Activated naive CD4-positive, alpha-beta T cell treated with anti-CD3 and anti-CD28 coated beads, Interleukin-2, amount 50 U/mL, for 24 hours (primary cell): ENCODE results near the gene MORC1.
"Not testable (repeated sequence)": the region's sequence is repeated elsewhere in the genome, so short reads cannot be mapped to it uniquely, and the experiment has no call there.

ENCODE experiments used
- H3K27ac Mint-ChIP-seq: one replicate; pipeline ENCODE4 v1.8.0; 2021; ENCODE audit warnings: mild to moderate bottlenecking, mixed read lengths
- H3K27me3 Mint-ChIP-seq: one replicate; pipeline ENCODE4 v1.8.0; 2021; ENCODE audit warnings: mixed read lengths
- H3K36me3 Mint-ChIP-seq: one replicate; pipeline ENCODE4 v1.8.0; 2021; ENCODE audit warnings: mixed read lengths
- H3K4me1 Mint-ChIP-seq: one replicate; pipeline ENCODE4 v1.8.0; 2021; ENCODE audit warnings: mixed read lengths
- H3K4me3 Mint-ChIP-seq: one replicate; pipeline ENCODE4 v1.8.0; 2021; ENCODE audit warnings: mild to moderate bottlenecking, mixed read lengths
- H3K9me3 Mint-ChIP-seq: one replicate; pipeline ENCODE4 v1.8.0; 2021; ENCODE audit warnings: mixed read lengths

MORC1 gene

DNA sequence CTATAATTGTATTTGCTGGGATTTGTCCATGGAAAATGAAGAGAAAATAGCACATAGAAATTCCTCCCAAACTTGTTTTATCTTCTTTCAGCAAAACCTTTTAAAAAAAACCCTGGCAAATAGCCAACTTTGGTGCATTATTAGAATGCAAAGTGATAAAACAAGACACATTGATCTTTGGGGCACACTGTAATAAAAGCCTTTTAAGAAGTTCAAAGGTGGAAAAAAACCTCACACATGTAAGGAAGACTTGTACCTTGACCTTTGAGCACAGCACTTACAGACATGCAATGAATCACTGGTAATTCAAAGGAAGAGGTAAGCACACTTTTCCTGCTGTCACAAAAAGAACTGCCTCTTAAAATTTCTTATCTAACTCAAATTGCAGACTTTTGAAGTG, 8.0 kb upstream of the MORC1 start:
- Mint-ChIP-seq H3K36me3 (no peaks in the 10 kb centered on the region), H3K4me1 (no peaks in the 10 kb centered on the region), H3K4me3 (no peak overlapping the region), H3K9me3 (no peaks in the 10 kb centered on the region), H3K27ac (no peak overlapping the region), H3K27me3 (peaks cover 5% of the 10 kb centered on the region)

DNA sequence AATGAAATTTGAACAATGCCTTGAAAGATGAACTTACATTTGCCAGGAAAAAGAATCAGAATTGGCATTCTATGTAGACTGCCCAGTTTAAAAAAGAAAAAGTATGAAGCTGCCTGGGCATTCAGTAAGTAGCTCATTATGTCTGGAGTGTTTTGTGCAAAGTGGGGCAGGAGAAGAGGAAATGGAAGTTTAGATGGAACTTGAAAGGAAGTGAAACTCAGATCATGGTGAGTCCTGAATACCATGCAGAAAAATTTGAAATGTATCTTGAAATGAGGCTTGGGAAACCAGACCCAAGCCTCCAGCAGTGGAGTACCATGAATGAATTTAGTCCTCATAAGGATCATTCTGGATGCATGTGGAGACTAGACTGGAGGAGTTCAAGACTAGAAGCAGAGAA, 4.8 kb upstream of the MORC1 start:
- Mint-ChIP-seq H3K4me1 (no peaks in the 10 kb centered on the region), H3K4me3 (no peak overlapping the region), H3K36me3 (no peaks in the 10 kb centered on the region), H3K27ac (no peak overlapping the region), H3K9me3 (no peaks in the 10 kb centered on the region), H3K27me3 (peaks cover 2% of the 10 kb centered on the region)

DNA sequence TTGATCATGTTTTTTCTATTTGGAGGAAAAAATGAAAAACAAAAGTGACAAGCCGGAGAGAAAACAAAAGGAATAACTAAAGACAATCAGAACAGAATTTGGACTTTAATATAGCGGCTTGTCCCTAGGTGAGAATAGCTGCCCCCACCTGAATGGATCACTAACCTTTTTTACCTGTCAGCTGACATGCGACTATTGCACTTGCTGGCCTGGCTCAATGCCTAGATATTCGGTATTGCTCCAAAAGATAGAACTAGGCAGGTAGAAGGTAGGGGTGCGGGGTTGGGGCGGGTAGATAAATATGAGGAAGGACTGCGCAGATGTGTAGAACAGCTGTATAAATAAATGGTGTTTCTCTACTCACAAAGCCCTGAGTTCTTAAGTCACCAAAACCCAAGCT, 650 bp upstream of the MORC1 start:
- no peaks in the 10 kb centered on the region for H3K36me3 Mint-ChIP-seq
- H3K27me3 Mint-ChIP-seq = peaks cover 2% of the 10 kb centered on the region
- H3K4me1 Mint-ChIP-seq = no peaks in the 10 kb centered on the region
- H3K4me3 Mint-ChIP-seq = no peak overlapping the region
- no peaks in the 10 kb centered on the region for H3K9me3 Mint-ChIP-seq
- no peak overlapping the region for H3K27ac Mint-ChIP-seq

DNA sequence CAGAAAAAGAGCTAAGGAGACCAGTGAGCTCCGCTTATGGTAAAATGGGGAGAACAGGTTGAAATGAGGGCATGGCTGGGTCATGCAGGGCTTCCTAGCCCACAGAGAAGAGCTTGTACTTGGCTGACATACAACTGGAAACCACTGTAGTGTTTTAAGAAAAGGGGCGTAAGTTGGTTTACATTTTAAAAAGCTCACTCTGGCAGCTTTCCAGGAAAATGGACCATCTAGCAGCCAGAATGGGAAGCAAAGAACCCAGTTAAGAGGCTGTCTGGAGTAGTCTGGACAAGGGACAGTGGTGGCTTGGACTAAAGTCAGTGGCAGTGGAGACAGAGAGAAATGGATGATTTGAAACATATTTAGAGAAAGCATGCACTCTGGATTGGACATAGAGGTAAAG, 1.9 kb downstream of the MORC1 start:
- Mint-ChIP-seq H3K4me3 (no peak overlapping the region), H3K27ac (no peak overlapping the region), H3K9me3 (no peaks in the 10 kb centered on the region), H3K27me3 (peaks cover 2% of the 10 kb centered on the region), H3K36me3 (no peaks in the 10 kb centered on the region), H3K4me1 (no peaks in the 10 kb centered on the region)

DNA sequence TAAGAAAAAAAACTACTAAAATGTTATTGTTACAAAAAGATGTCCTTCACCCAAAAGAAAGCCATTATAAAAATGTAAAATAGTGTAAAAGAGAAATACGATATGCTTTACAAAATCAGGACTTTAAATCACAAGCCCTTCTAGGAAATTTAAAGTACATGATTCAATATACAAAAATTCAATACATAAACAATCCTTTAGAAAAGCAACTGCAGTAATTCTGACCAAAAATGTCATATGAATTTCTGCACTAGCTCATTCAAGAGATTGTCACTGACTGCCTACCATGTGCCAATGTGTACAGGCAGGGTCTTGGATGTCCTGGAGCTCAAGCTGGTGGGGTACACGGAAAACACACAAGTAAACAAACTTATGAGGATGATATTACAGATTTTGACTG, 2.5 kb downstream of the MORC1 start:
- Mint-ChIP-seq H3K36me3 (no peaks in the 10 kb centered on the region), H3K27me3 (peaks cover 2% of the 10 kb centered on the region), H3K9me3 (no peaks in the 10 kb centered on the region)

DNA sequence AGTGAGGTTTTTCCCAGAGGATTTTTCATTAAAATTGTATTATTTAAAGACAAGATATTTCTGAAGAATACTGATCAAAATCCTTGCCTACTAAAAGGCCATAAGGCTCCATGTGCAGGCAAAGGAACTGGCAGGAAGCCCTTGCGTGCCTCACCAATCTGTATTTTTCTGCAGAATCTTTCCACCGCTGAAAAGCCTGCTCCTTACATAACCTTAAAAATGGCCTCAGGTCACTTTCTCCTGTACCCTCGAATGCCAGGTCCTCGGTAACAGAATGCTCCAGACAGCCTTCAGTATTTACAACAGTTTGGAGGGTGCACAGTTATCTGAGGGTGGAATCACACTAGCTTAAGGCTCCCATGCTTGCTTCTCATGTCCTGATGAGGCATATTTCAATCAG, 3.2 kb downstream of the MORC1 start:
- H3K36me3 Mint-ChIP-seq = no peaks in the 10 kb centered on the region
- no peak overlapping the region for H3K27ac Mint-ChIP-seq
- H3K9me3 Mint-ChIP-seq = no peaks in the 10 kb centered on the region
- peaks cover 5% of the 10 kb centered on the region for H3K27me3 Mint-ChIP-seq
- H3K4me3 Mint-ChIP-seq = no peak overlapping the region
- no peaks in the 10 kb centered on the region for H3K4me1 Mint-ChIP-seq

More for the DNA sequence above, 2.5 kb downstream of the MORC1 start:
- no peaks in the 10 kb centered on the region for H3K4me1 Mint-ChIP-seq
- no peak overlapping the region for H3K27ac Mint-ChIP-seq
- H3K4me3 Mint-ChIP-seq = no peak overlapping the region

DNA sequence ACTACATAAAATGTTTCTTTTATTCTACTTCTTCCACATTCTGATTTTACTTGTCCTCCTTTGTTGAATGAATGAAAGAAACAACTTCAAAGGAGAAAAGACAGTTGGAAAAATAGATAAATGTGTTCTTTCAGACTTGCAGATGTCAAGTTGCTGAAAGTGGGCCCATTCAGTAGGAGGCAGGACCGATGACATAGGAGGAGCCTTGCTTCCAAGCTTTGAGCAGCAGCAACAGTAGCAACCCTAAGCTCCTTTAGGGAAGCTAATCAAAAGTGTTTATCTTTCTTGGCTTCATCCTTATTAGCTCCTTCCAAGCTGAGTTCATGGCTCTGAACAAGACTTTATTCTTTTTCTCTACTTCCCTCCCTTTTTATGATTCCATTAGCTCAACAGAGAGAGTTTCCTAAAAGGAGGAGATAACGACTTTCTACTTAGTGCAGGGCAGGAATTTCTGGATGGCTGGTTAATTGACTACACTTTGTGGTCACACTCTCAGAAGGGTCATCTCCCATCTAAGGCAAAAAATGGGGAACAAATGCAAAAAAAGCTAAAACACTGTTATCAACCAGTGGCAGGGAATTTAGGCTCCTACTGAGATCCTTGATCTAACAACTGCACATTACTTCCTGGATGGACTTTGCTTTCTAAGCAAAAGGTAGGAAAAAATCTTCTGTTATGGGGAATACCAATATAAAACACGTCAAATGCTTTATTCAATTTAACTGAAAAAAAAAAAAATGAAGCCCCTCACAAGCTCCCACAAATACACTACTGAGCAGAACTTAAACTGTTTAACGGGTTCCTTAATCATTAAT, 4.8 kb downstream of the MORC1 start:
- Mint-ChIP-seq H3K27ac (no peak overlapping the region), H3K27me3 (peaks cover 5% of the 10 kb centered on the region), H3K4me1 (no peaks in the 10 kb centered on the region)

DNA sequence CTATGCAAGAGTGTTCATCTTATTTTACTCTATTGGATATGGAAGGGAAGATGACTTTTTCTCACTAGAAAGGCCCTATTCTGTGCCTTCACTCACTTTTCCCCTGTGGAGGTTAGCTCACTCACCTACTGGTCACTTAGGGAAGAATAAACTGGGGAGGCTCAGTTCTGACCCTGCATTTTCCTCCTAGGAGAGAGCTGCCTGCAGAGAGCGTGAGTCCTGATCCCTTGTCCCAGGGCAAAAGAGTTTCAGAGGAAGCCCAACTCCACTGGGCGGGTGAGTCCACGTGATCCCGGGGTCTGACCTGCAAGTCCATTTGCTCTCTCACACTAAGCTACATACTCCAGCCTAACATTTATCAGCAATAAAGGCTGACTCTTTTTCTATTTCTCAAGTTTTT, 8.4 kb downstream of the MORC1 start:
- Mint-ChIP-seq H3K27ac (no peak overlapping the region), H3K4me1 (no peaks in the 10 kb centered on the region), H3K27me3 (peaks cover 8% of the 10 kb centered on the region), H3K9me3 (no peaks in the 10 kb centered on the region), H3K36me3 (no peaks in the 10 kb centered on the region), H3K4me3 (no peak overlapping the region)

More for the DNA sequence above, 4.8 kb downstream of the MORC1 start:
- Mint-ChIP-seq H3K36me3 (no peaks in the 10 kb centered on the region), H3K4me3 (no peak overlapping the region), H3K9me3 (no peaks in the 10 kb centered on the region)

DNA sequence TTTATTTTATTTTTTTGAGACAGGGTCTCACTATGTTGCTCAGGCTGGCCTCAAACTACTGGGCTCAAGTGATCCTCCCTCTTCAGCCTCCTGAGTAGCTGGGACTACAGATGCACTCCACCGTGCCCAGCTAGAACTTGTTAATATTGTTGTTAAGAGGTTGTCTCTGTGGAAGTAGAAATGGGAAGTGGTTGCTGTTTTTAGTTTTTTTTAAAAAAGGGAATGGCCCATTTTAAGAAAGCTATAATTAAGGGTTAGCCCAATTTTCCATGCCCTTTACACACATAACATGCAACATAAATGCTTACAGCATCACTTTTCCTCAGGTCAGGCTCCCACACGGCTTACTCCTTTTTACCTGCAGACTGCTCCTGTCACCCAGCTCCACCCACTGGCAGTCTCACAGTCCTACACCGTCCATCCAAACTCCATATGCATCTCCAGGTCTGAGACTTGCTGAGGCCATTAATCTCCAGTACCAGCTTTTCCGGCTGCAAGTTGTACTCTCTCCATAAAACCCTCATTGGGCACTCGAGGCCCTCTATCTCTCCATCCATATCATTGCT, 19.8 kb downstream of the MORC1 start:
- Mint-ChIP-seq H3K4me3 (no peak overlapping the region), H3K9me3 (no peaks in the 10 kb centered on the region), H3K27me3 (peaks cover 3% of the 10 kb centered on the region), H3K36me3 (no peaks in the 10 kb centered on the region), H3K27ac (no peak overlapping the region), H3K4me1 (no peaks in the 10 kb centered on the region)

GRCh38 chr3:109095166-109095565, 22.8 kb downstream of the MORC1 start:
- no peak overlapping the region for H3K4me3 Mint-ChIP-seq
- H3K36me3 Mint-ChIP-seq = no peaks in the 10 kb centered on the region
- H3K9me3 Mint-ChIP-seq = no peaks in the 10 kb centered on the region
- H3K27ac Mint-ChIP-seq = no peak overlapping the region
- no peaks in the 10 kb centered on the region for H3K4me1 Mint-ChIP-seq
- peaks cover 3% of the 10 kb centered on the region for H3K27me3 Mint-ChIP-seq

DNA sequence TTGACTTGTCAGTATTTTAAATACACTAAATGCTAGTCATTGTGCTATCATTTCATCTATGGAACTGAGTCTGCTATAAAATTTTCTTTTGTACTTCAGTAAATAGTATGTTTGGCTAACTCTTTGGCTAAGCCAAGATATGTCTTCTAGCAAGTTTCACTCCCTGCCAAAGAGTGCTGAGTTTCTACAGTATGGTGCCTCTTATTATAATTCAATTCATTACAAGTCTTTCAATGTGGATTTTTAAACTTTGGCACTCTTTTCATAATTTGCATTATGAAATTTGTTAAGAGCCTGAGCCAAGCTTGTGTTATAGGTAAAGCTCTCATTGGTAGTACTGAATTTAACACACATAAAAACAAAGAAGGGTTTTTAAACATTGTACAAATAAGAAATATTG, 24.4 kb downstream of the MORC1 start:
- Mint-ChIP-seq H3K27me3 (peaks cover 3% of the 10 kb centered on the region), H3K4me1 (no peaks in the 10 kb centered on the region), H3K9me3 (no peaks in the 10 kb centered on the region), H3K36me3 (no peaks in the 10 kb centered on the region), H3K4me3 (no peak overlapping the region), H3K27ac (no peak overlapping the region)

DNA sequence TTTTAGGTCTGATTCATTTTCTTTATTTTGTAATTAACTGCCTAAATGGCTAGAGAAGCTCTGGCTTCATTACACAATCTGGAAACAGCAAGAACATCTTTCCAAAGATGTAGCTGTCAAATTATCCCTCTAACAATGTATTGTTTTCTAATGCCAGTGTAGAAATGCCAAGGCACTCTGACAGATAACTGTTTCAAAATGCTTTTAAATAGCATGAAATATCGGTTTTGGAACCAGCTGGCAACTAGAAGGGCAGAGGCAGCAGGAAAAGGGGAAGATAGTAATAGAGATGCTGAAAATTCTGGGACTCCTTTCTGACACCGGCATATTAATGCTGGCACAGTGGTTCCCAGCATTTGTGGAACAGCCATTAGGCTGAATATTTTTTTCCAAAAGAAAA, 26.1 kb downstream of the MORC1 start:
- Mint-ChIP-seq H3K27ac (no peak overlapping the region), H3K27me3 (peaks cover 11% of the 10 kb centered on the region), H3K36me3 (no peaks in the 10 kb centered on the region), H3K9me3 (no peaks in the 10 kb centered on the region), H3K4me1 (no peaks in the 10 kb centered on the region), H3K4me3 (no peak overlapping the region)

- Mint-ChIP-seq H3K27ac (no peak overlapping the region), H3K36me3 (no peaks in the 10 kb centered on the region), H3K9me3 (no peaks in the 10 kb centered on the region), H3K4me1 (no peaks in the 10 kb centered on the region), H3K27me3 (peaks cover 14% of the 10 kb centered on the region), H3K4me3 (no peak overlapping the region)
Measured at GRCh38 chr3:109089265-109089664, 28.7 kb downstream of the MORC1 start.

GRCh38 chr3:109081746-109082510, 36.0 kb downstream of the MORC1 start:
- Mint-ChIP-seq H3K27ac (no peak overlapping the region), H3K9me3 (no peaks in the 10 kb centered on the region), H3K36me3 (no peaks in the 10 kb centered on the region), H3K4me3 (no peak overlapping the region), H3K27me3 (peaks cover 11% of the 10 kb centered on the region), H3K4me1 (no peaks in the 10 kb centered on the region)

- not testable (repeated sequence) for H3K27ac Mint-ChIP-seq, H3K9me3 Mint-ChIP-seq, H3K36me3 Mint-ChIP-seq, H3K4me1 Mint-ChIP-seq, H3K4me3 Mint-ChIP-seq
- H3K27me3 Mint-ChIP-seq = peaks cover 17% of the 10 kb centered on the region
Measured at GRCh38 chr3:109080090-109080489, 37.8 kb downstream of the MORC1 start.

DNA sequence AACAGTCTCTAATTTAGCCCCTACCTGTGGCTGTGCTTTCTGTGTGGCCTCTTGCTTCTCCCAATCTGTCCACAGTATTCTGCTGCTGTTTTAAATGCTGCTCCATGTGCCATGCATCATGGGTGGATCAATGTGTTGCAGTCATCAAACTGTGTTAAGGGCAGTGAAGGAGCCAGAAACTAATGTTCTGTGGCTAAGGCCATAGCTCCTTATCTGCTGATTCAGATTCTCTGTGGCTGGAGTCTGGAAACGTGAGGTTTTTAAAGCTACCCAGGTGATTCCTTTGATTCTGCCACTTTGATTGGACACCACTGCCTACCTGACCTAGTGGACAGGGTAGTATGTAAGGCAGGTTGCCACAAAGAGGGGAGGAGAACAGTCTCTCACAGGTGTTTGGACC, 44.8 kb downstream of the MORC1 start:
- no peak overlapping the region for H3K27ac Mint-ChIP-seq
- H3K4me1 Mint-ChIP-seq = peaks cover 8% of the 10 kb centered on the region
- H3K36me3 Mint-ChIP-seq = no peaks in the 10 kb centered on the region
- no peaks in the 10 kb centered on the region for H3K9me3 Mint-ChIP-seq
- H3K4me3 Mint-ChIP-seq = no peak overlapping the region
- peaks cover 21% of the 10 kb centered on the region for H3K27me3 Mint-ChIP-seq
